ENCODE results near the gene ANKRD63. TPM values are rescaled to one million over a fixed set of nuclear protein-coding genes. Genes with fewer than 3 reads are reported as not detected.

ANKRD63 gene
- total RNA-seq, 1 experiment from 2014 or later, result not detected

DNA sequence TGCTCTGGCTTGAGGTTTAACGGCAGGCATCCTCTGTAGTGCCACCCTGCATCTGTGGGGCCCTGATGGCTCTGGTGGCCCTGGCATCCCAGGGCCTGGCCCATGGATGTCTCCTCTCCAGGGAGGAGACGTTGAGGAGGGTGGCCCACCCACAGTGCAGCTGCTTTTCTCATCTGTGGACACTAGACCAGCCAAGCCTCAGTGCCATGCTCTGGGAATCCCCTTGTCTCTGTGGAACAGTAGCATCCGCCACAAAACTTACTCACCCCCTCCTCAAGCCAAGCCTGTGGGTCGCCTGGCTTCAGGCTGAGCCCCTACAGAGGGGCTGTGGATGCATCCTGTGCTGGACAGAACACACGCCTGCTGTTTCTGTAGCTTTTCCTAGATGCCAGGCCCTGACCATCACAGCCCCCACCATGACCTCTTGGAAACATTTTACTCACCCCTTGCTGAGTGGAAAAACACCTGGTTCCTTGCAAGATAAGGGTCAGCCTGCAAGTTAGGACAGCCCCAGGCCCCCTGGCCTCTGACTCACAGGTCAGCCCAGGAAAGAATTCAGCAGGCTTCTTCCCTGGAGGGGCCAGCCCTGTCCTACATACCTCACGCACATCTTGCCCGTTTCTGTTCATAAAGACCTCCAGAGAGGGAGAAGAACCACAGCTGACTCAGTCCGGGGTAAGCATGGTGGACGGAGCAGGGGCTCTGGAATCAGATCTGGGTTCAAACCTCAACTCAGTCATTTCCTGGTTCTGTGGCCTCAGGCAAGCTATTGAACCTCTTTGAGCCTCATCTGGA is 25.0 kb downstream of the ANKRD63 start:
- H3K27me3 Mint-ChIP-seq (ENCODE audit: unreplicated experiment), result no peaks in the 10 kb centered on the region
- DNase-seq, result no peak
- H3K4me1 Mint-ChIP-seq (ENCODE audit: low read depth, unreplicated experiment), result no peaks in the 10 kb centered on the region
- TF ChIP-seq, protein P1, sequence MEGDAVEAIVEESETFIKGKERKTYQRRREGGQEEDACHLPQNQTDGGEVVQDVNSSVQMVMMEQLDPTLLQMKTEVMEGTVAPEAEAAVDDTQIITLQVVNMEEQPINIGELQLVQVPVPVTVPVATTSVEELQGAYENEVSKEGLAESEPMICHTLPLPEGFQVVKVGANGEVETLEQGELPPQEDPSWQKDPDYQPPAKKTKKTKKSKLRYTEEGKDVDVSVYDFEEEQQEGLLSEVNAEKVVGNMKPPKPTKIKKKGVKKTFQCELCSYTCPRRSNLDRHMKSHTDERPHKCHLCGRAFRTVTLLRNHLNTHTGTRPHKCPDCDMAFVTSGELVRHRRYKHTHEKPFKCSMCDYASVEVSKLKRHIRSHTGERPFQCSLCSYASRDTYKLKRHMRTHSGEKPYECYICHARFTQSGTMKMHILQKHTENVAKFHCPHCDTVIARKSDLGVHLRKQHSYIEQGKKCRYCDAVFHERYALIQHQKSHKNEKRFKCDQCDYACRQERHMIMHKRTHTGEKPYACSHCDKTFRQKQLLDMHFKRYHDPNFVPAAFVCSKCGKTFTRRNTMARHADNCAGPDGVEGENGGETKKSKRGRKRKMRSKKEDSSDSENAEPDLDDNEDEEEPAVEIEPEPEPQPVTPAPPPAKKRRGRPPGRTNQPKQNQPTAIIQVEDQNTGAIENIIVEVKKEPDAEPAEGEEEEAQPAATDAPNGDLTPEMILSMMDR (IDR thresholded peaks at IDR 0.05; ENCODE audit: unreplicated experiment), result no peak
- BruUV-seq (replicated peaks), result no TSS peak
- H3K27ac Mint-ChIP-seq (ENCODE audit: unreplicated experiment), result no peak overlapping the region
- intact Hi-C loops (cut with micrococcal nuclease; ENCODE audit: unreplicated experiment), result no loop called here
- H3K36me3 Mint-ChIP-seq (ENCODE audit: insufficient read depth, unreplicated experiment), result peaks cover 3% of the 10 kb centered on the region
- CTCF ChIA-PET, result no interaction called here
- no peaks in the 10 kb centered on the region for H3K9me3 Mint-ChIP-seq (ENCODE audit: low read depth, unreplicated experiment)
- no peak overlapping the region for H3K4me3 Mint-ChIP-seq (ENCODE audit: low read depth, unreplicated experiment)

DNA sequence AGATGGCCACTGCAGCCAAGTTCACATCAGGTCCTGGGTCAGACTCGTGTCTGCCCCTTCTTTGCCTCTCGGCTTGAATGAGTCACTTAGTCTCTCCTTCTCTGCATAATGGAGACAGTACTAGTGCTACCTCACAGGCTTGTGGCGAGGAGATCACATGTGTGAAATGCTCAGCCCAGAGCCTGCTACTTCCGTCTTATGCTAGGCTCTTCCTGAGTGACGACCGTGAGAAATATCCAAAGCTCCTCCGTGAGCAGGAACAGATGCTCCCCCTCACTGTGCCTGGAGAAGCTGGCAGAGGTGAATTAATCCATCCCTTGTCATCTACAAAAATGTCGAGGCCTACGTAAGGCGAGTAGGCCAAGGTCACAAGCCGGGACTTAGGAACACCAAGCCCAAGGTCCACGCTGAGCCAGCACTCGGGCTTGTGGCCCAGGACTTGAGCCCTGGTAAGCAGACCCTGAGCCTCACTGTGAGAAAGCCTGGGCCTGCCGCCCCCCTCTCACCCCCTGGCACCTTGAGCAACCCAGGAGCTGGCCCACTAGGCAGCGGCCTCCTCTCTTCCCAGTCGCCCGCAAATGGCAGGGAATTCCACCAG is 26.1 kb downstream of the ANKRD63 start:
- CTCF ChIA-PET, result interaction anchor here (0.6 kb wide), 1 partner anchor 29 kb away, joined by 3 read pairs; no protein-coding TSS in a partner anchor
- H3K27me3 Mint-ChIP-seq (ENCODE audit: unreplicated experiment), result no peaks in the 10 kb centered on the region
- H3K9me3 Mint-ChIP-seq (ENCODE audit: low read depth, unreplicated experiment), result no peaks in the 10 kb centered on the region
- DNase-seq, result no peak
- no peaks in the 10 kb centered on the region for H3K4me1 Mint-ChIP-seq (ENCODE audit: low read depth, unreplicated experiment)
- TF ChIP-seq, protein P1 (IDR thresholded peaks at IDR 0.05; ENCODE audit: unreplicated experiment), result no peak
- no peak overlapping the region for H3K4me3 Mint-ChIP-seq (ENCODE audit: low read depth, unreplicated experiment)
- peaks cover 4% of the 10 kb centered on the region for H3K36me3 Mint-ChIP-seq (ENCODE audit: insufficient read depth, unreplicated experiment)
- no TSS peak for BruUV-seq (replicated peaks)
- no peak overlapping the region for H3K27ac Mint-ChIP-seq (ENCODE audit: unreplicated experiment)
- intact Hi-C loops (cut with micrococcal nuclease; ENCODE audit: unreplicated experiment), result no loop called here

DNA sequence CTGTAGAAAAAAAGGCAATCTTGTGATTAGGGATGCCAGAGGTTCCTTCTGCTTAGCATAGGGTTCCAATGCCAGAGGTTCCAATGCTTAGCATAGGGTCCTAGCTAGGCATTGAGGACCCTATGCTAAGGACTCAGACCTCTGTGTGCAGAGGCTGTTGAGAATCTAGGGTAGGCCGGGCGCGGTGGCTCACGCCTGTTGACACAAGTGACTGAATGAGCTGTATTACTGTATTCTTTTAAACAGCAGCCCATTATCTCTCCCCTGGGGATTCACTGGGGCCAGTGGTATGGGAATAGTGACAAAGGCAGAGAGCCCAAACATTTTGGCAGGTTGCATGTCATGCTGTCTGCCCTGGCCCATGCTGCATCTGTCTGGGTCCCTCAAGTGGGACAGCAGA is 27.8 kb downstream of the ANKRD63 start:
- BruUV-seq (replicated peaks), result no TSS peak
- TF ChIP-seq, protein P1 (IDR thresholded peaks at IDR 0.05; ENCODE audit: unreplicated experiment), result no peak
- H3K27me3 Mint-ChIP-seq (ENCODE audit: unreplicated experiment), result no peaks in the 10 kb centered on the region
- no peaks in the 10 kb centered on the region for H3K9me3 Mint-ChIP-seq (ENCODE audit: low read depth, unreplicated experiment)
- H3K4me3 Mint-ChIP-seq (ENCODE audit: low read depth, unreplicated experiment), result no peak overlapping the region
- H3K4me1 Mint-ChIP-seq (ENCODE audit: low read depth, unreplicated experiment), result no peaks in the 10 kb centered on the region
- peaks cover 4% of the 10 kb centered on the region for H3K36me3 Mint-ChIP-seq (ENCODE audit: insufficient read depth, unreplicated experiment)
- CTCF ChIA-PET, result interaction anchor here (0.9 kb wide), 1 partner anchor 10 kb away, joined by 3 read pairs; no protein-coding TSS in a partner anchor
- no peak for DNase-seq
- intact Hi-C loops (cut with micrococcal nuclease; ENCODE audit: unreplicated experiment), result no loop called here
- H3K27ac Mint-ChIP-seq (ENCODE audit: unreplicated experiment), result no peak overlapping the region

DNA sequence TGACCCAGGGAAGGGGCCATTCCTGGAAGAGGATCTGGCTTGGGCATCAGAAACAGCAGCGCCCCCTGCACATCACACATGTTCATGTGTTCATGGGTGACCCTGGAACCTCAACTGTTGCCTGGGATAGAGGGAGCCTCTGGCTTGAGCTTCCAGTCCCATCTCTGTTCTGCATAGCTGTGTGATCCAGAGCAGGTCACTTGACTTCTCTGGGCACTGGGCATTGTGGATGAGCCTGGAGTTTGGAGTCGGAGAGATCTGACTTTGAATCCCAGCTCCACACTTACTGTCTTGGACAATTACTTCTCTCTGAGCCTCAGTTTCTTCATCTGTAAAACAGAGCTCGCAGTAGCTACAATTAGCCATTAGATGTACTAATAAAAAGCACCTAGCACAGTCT is 28.4 kb downstream of the ANKRD63 start:
- Mint-ChIP-seq H3K4me1 (ENCODE audit: low read depth, unreplicated experiment) (no peaks in the 10 kb centered on the region), H3K9me3 (ENCODE audit: low read depth, unreplicated experiment) (no peaks in the 10 kb centered on the region), H3K36me3 (ENCODE audit: insufficient read depth, unreplicated experiment) (peaks cover 4% of the 10 kb centered on the region), H3K27me3 (ENCODE audit: unreplicated experiment) (no peaks in the 10 kb centered on the region), H3K27ac (ENCODE audit: unreplicated experiment) (no peak overlapping the region), H3K4me3 (ENCODE audit: low read depth, unreplicated experiment) (no peak overlapping the region)
- DNase-seq, result no peak
- CTCF ChIA-PET, result interaction anchor here (1.3 kb wide), 1 partner anchor 18 kb away, joined by 3 read pairs; no protein-coding TSS in a partner anchor
- TF ChIP-seq, protein P1 (IDR thresholded peaks at IDR 0.05; ENCODE audit: unreplicated experiment), result no peak
- intact Hi-C loops (cut with micrococcal nuclease; ENCODE audit: unreplicated experiment), result no loop called here
- BruUV-seq (replicated peaks), result TSS peak; percentile 33

Measured in Calu3 (cell line).